Ovary (tissue), 3 donors: ENCODE results near the gene CRYZL1.

Experiments used
- EP300 ChIP-seq: sonication (generic); formaldehyde crosslinking; IDR thresholded peaks from one replicate; pipeline ENCODE4 v1.6.1; 2017; ENCODE audit warnings: antibody characterized with exemption
- POLR2A ChIP-seq: fragments of 450-650 bp; IDR thresholded peaks from one replicate; pipeline ENCODE4 v1.6.1; 2017; ENCODE audit warnings: antibody characterized with exemption, mild to moderate bottlenecking, moderate library complexity
- TF ChIP-seq, protein P1 (sequence below), 3 donors: fragments of 450-650 bp in 2 of 3; fragments of 200-600 bp in 1 of 3; IDR thresholded peaks; one replicate each; pipeline versions ENCODE4 v1.5.1 to v1.8.0; 2016 to 2022; ENCODE audit warnings: antibody characterized with exemption in 3 of 3, mild to moderate bottlenecking in 1 of 3
- donor health status: DM: no; HTN: no; CAD: no.

DNA sequence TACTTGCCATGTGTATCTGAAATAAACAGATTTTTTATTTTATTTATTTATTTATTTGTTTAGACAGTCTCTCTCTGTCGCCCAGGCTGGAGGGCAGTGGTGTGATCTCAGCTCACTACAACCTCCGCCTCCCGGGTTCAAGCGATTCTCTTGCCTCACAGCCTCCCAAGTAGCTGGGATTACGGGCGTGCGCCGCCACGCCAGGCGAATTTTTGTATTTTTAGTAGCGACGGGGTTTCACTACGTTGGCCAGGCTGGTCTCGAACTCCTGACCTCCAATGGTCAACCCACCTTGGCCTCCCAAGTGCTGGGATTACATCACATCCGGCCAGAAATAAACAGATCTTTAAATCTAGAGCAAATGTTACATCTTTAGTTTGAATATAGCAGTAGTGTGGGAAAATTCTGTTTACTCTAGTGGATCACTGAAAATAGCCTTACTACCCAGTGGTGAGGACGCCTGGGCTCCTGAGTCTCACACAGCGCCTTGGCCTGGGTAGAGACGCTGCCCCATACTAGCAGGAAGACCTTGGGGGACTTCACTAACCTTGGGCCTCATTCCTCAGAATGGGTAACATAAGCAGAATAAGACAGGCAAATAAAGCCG, 100.3 kb downstream of the CRYZL1 start:
- TF ChIP-seq, protein P1, sequence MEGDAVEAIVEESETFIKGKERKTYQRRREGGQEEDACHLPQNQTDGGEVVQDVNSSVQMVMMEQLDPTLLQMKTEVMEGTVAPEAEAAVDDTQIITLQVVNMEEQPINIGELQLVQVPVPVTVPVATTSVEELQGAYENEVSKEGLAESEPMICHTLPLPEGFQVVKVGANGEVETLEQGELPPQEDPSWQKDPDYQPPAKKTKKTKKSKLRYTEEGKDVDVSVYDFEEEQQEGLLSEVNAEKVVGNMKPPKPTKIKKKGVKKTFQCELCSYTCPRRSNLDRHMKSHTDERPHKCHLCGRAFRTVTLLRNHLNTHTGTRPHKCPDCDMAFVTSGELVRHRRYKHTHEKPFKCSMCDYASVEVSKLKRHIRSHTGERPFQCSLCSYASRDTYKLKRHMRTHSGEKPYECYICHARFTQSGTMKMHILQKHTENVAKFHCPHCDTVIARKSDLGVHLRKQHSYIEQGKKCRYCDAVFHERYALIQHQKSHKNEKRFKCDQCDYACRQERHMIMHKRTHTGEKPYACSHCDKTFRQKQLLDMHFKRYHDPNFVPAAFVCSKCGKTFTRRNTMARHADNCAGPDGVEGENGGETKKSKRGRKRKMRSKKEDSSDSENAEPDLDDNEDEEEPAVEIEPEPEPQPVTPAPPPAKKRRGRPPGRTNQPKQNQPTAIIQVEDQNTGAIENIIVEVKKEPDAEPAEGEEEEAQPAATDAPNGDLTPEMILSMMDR (IDR thresholded peaks at IDR 0.05): no peak
- TF ChIP-seq POLR2A (no peak), EP300 (no peak)
